AG20443 (cell line): ENCODE data around the gene RNF112.
"Not testable (repeated sequence)": the region's sequence is repeated elsewhere in the genome, so short reads cannot be mapped to it uniquely, and the experiment has no call there.

Experiments used
- DNase-seq: peaks from one replicate; pipeline ENCODE4 v3.0.0; 2012; ENCODE audit warnings: low spot score, mixed read lengths

The RNF112 gene

GRCh38 chr17:19448341-19449268 is 37.6 kb downstream of the RNF112 start:
- peak; percentile 82 for DNase-seq

- DNase-seq, result no peak
Measured at GRCh38 chr17:19449656-19450055, 38.6 kb downstream of the RNF112 start.

GRCh38 chr17:19453296-19453695 is 42.3 kb downstream of the RNF112 start:
- no peak for DNase-seq

GRCh38 chr17:19454074-19454473 is 43.0 kb downstream of the RNF112 start:
- no peak for DNase-seq

- DNase-seq, result no peak
Measured at GRCh38 chr17:19456016-19456927, 45.2 kb downstream of the RNF112 start.

GRCh38 chr17:19457046-19457445 is 46.0 kb downstream of the RNF112 start:
- DNase-seq, result no peak

- no peak for DNase-seq
Measured at GRCh38 chr17:19457830-19458271, 46.8 kb downstream of the RNF112 start.

GRCh38 chr17:19458481-19458880 is 47.4 kb downstream of the RNF112 start:
- DNase-seq, result not testable (repeated sequence)

- DNase-seq, result not testable (repeated sequence)
Measured at GRCh38 chr17:19459018-19459655, 48.1 kb downstream of the RNF112 start.

GRCh38 chr17:19460700-19461099 is 49.7 kb downstream of the RNF112 start:
- no peak for DNase-seq

- DNase-seq, result no peak
Measured at GRCh38 chr17:19461116-19461515, 50.1 kb downstream of the RNF112 start.

GRCh38 chr17:19461681-19462080 is 50.6 kb downstream of the RNF112 start:
- no peak for DNase-seq

- not testable (repeated sequence) for DNase-seq
Measured at GRCh38 chr17:19462456-19463035, 51.5 kb downstream of the RNF112 start.

- peak; percentile 27 for DNase-seq
Measured at GRCh38 chr17:19464031-19465026, 53.3 kb downstream of the RNF112 start.
